PC-3 (cell line): Measurements from ENCODE around the gene VSTM2B. TPM values are rescaled to one million over a fixed set of nuclear protein-coding genes. Genes with fewer than 3 reads are reported as not detected.

ENCODE experiments used
- ATAC-seq: fragments of 200-7000 bp; cut with Tn5 transposase; 2 replicates; pipeline ENCODE4 v1.9.1; 2020; ENCODE audit warnings: mild to moderate bottlenecking, moderate library complexity
- BruUV-seq: library from RNA; stranded (reverse); fragments of 400-500 nt; replicated peaks from 2 replicates; lab custom pipeline; 2021; lab: Mats Ljungman, UMichigan
- CTCF ChIA-PET: fragments of 300-600 bp; sonication (Branson Sonifier 250); formaldehyde crosslinking; loops from one replicate; lab custom pipeline; 2022; ENCODE audit warnings: antibody characterized with exemption; lab: Charles Lee
- POLR2A ChIA-PET: fragments of 300-600 bp; sonication (Branson Sonifier 250); formaldehyde crosslinking; loops from one replicate; lab custom pipeline; 2022; ENCODE audit warnings: antibody characterized with exemption; ENCODE audit not compliant: unreplicated experiment; lab: Charles Lee
- DNase-seq: peaks from one replicate; pipeline ENCODE4 v3.0.0-alpha.2; 2015
- H2AFZ ChIP-seq: fragments of 300-600 bp; sonication (generic); 2 replicates; pipeline ENCODE4 v1.6.0; 2016; ENCODE audit warnings: antibody characterized with exemption, low read length
- H3F3A ChIP-seq: fragments of 300-600 bp; sonication (generic); one replicate; pipeline ENCODE4 v1.6.0; 2017; ENCODE audit warnings: antibody characterized with exemption, low read length, control low read depth, mild to moderate bottlenecking; ENCODE audit not compliant: unreplicated experiment
- H3K27ac ChIP-seq: fragments of 300-600 bp; sonication (generic); 2 replicates; pipeline ENCODE4 v1.5.1; 2016; ENCODE audit warnings: mild to moderate bottlenecking, low read length
- H3K27me3 ChIP-seq: fragments of 300-600 bp; sonication (generic); 2 replicates; pipeline ENCODE4 v1.6.1; 2016; ENCODE audit warnings: low read length, mixed read lengths
- H3K36me3 ChIP-seq: fragments of 300-600 bp; sonication (generic); 2 replicates; pipeline ENCODE4 v1.6.1; 2016; ENCODE audit warnings: low read depth, mixed run types, low read length, mixed read lengths
- H3K4me1 ChIP-seq: fragments of 300-600 bp; sonication (generic); 2 replicates; pipeline ENCODE4 v1.5.1; 2016; ENCODE audit warnings: low read length; ENCODE audit not compliant: insufficient read depth
- H3K4me2 ChIP-seq: fragments of 300-600 bp; sonication (generic); 2 replicates; pipeline ENCODE4 v1.6.0; 2016; ENCODE audit warnings: low read length
- H3K4me3 ChIP-seq: fragments of 300-600 bp; sonication (generic); 2 replicates; pipeline ENCODE4 v1.5.1; 2016; ENCODE audit warnings: mild to moderate bottlenecking, low read length, mixed read lengths
- H3K79me2 ChIP-seq: fragments of 300-600 bp; sonication (generic); 2 replicates; pipeline ENCODE4 v1.6.1; 2017; ENCODE audit warnings: low read length, mixed read lengths
- H3K9ac ChIP-seq: fragments of 300-600 bp; sonication (generic); 2 replicates; pipeline ENCODE4 v1.6.0; 2016; ENCODE audit warnings: mild to moderate bottlenecking, low read length
- H3K9me2 ChIP-seq: fragments of 300-600 bp; sonication (generic); replicated peaks from 2 replicates; pipeline ENCODE4 v1.6.1; 2016; ENCODE audit warnings: mixed run types, low read length, mixed read lengths
- H3K9me3 ChIP-seq: fragments of 300-600 bp; sonication (generic); 2 replicates; pipeline ENCODE4 v1.6.1; 2016; ENCODE audit warnings: low read length, mixed read lengths
- H4K20me1 ChIP-seq: fragments of 300-600 bp; sonication (generic); 2 replicates; pipeline ENCODE4 v1.6.1; 2016; ENCODE audit warnings: low read length, mixed read lengths
- CTCF ChIP-seq: fragments of 300-600 bp; sonication (generic); conservative IDR thresholded peaks from 2 replicates; pipeline ENCODE4 v1.5.1; 2017; ENCODE audit warnings: antibody characterized with exemption, low read depth, mild to moderate bottlenecking, low read length
- EZH2 ChIP-seq: fragments of 300-600 bp; sonication (generic); IDR thresholded peaks from one replicate; pipeline ENCODE4 v1.6.1; 2017; ENCODE audit warnings: antibody characterized with exemption, mild to moderate bottlenecking, low read length; ENCODE audit not compliant: unreplicated experiment
- EZH2phosphoT487 ChIP-seq: fragments of 300-600 bp; sonication (generic); IDR thresholded peaks from 2 replicates; pipeline ENCODE4 v1.6.1; 2018; ENCODE audit warnings: mild to moderate bottlenecking, antibody characterized with exemption, low read length, borderline replicate concordance
- intact Hi-C: fragments of 100-400 bp; cut with micrococcal nuclease; formaldehyde crosslinking; loops from 2 replicates; pipeline ENCODE4 v1.9.0; 2023
- total RNA-seq: library from RNA; depleted of rRNA; stranded (reverse); fragments of >200 nt; gene quantifications from 2 replicates; pipeline ENCODE4 v1.2.3, GENCODE V29; 2014; rRNA removed

Gene VSTM2B
- total RNA-seq, 1 experiment from 2014 or later: not detected

- H3K27me3 ChIP-seq: no peaks in the 10 kb centered on the region
- ATAC-seq (no peak), DNase-seq (no peak)
- H3K4me1 ChIP-seq: no peaks in the 10 kb centered on the region
- H3K36me3 ChIP-seq: peaks cover 4% of the 10 kb centered on the region; the same call in 1 of the 2 replicates
- H3F3A ChIP-seq: no peaks in the 10 kb centered on the region
- no peak overlapping the region for H3K27ac ChIP-seq
- no peaks in the 10 kb centered on the region for H4K20me1 ChIP-seq
- CTCF ChIA-PET: no interaction called here
- H3K9me3 ChIP-seq: no peaks in the 10 kb centered on the region
- H3K9ac ChIP-seq: no peak overlapping the region
- no peak for TF ChIP-seq CTCF
- no peak for TF ChIP-seq EZH2
- no peak for TF ChIP-seq EZH2phosphoT487
- H3K9me2 ChIP-seq: no peaks in the 10 kb centered on the region
- intact Hi-C loops: no loop called here
- POLR2A ChIA-PET: no interaction called here
- H3K79me2 ChIP-seq: no peaks in the 10 kb centered on the region
- no peak overlapping the region for H2AFZ ChIP-seq
- BruUV-seq: no TSS peak
- no peak overlapping the region for H3K4me3 ChIP-seq
- no peak overlapping the region for H3K4me2 ChIP-seq
These were observed 87.2 kb downstream of the VSTM2B start for GRCh38 chr19:29612801-29613595.

DNA sequence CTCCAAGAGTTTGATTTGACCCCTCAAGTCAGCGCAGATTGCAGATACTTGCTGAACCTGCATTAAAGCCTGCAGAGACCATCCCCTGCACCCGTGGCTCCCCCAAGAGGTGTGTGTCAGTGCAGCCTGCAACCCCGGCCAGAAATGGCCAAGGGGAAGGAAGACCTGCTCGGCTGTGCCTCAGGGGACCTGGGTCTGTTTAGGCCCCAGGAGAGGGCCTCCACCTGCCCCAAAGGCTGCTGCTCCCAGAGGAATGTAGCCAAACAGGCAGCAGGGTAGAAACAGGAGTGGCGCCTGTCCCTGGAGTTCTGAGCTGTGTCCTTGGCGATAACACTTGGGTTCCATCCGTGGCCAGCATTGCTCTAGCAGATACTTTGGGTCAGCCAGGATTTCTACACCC is 88.3 kb downstream of the VSTM2B start:
- ChIA-PET POLR2A (no interaction called here), CTCF (no interaction called here)
- ATAC-seq: no peak
- no peaks in the 10 kb centered on the region for H3K9me2 ChIP-seq
- H2AFZ ChIP-seq: no peak overlapping the region
- H3K4me2 ChIP-seq: no peak overlapping the region
- no TSS peak for BruUV-seq
- no peak overlapping the region for H3K4me3 ChIP-seq
- TF ChIP-seq EZH2phosphoT487 (no peak), EZH2 (no peak), CTCF (no peak)
- H3K27me3 ChIP-seq: no peaks in the 10 kb centered on the region
- H3K27ac ChIP-seq: no peak overlapping the region
- no peak overlapping the region for H3K9ac ChIP-seq
- H3F3A ChIP-seq: no peaks in the 10 kb centered on the region
- H3K9me3 ChIP-seq: no peaks in the 10 kb centered on the region
- no peaks in the 10 kb centered on the region for H3K4me1 ChIP-seq
- no peaks in the 10 kb centered on the region for H4K20me1 ChIP-seq
- H3K36me3 ChIP-seq: peaks cover 4% of the 10 kb centered on the region; the same call in 1 of the 2 replicates
- DNase-seq: no peak
- intact Hi-C loops: no loop called here
- no peaks in the 10 kb centered on the region for H3K79me2 ChIP-seq

Other genes with a start within 250 kb of the VSTM2B start
- 99.7 and 115 TPM in 2 replicates for gene POP4, start 80.3 kb downstream of the VSTM2B start, total RNA-seq
- gene PLEKHF1, start 139.5 kb downstream of the VSTM2B start, total RNA-seq: 15.9 and 19.7 TPM in 2 replicates
- gene C19orf12, start 189.3 kb downstream of the VSTM2B start, total RNA-seq: 11.8 and 25.2 TPM in 2 replicates